ENCODE measurements around the gene IVD.
A peak's percentile ranks its signal among the peaks of the same experiment; 100 is the strongest.

IVD gene

DNA sequence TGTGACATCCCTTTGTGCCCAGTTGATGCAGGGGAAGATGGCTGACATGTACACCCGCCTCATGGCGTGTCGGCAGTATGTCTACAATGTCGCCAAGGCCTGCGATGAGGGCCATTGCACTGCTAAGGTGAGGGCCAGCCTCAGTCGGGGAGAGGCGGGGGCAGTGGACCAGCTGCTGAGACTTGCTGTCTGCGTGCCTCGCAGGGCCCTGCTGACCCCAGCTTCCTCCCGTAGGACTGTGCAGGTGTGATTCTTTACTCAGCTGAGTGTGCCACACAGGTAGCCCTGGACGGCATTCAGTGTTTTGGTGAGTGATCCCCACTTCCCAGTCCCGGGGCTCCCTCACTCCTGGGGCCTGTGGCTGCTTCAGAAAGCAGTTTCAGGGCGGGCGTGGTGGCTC lies 10.5 kb downstream of the IVD start:
- FAIRE-seq, result no peak

DNA sequence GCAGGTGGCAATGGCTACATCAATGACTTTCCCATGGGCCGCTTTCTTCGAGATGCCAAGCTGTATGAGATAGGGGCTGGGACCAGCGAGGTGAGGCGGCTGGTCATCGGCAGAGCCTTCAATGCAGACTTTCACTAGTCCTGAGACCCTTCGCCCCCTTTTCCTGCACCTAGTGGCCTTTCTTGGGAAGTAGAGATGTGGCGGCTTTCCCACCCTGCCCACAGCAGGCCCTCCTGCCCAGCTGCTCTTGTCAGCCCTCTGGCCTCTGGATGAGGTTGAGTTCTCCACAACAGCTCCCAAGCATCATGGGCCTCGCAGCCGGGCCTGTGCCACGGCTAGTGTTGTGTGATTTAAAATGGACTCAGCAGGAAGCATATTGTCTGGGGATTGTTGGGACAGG lies 12.5 kb downstream of the IVD start:
- no peak for FAIRE-seq

DNA sequence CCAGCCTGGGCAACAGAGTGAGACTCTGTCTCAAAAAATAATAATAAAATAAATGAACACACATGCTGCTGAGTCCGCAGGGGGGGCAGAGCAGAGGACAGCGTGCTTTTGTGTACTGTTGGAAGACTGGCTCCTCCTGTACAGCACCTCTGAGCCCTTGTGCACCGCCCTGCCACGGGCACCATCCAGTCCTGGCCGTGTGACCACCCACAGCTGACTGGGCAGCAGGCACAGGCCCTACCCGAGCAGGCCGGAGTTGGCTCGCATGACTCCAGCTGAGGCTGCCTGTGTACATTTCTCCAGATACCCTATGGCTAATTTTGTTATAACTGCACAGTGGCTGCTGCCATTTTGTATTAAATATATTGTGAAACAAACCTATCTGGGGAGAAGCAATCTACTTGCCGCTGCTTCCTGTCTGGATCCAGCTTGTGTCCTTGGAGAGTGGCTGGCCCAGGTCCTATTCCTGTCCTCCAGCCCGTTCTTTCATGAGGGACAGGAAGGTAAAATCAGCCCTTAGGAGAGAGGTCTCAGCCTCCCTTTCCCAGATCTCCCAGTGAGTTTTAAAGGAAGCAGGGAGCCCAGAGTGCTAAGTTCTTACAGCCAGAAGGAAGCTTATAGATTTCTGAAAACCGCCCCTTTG lies 14.6 kb downstream of the IVD start:
- no peak for FAIRE-seq

DNA sequence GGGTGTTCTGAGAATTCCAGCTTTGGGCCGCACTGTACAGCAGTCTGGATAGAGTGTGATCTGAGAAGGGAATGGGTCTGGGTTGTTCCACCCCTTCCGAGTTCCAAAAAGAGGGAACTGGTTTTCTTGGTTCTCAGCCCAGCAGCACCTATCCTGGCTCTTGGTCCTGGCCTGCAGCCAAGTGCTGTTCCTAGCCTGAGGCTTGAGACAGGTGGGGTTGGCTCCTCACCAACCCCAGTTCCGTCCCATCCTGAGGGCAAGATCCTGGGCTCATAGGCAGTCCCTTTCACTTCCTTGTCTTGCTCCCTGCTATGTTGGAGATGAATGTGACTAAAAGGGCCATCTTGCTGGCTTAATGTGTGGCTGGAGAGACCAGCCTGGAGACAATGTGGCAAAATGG lies 15.2 kb downstream of the IVD start:
- no peak for FAIRE-seq

DNA sequence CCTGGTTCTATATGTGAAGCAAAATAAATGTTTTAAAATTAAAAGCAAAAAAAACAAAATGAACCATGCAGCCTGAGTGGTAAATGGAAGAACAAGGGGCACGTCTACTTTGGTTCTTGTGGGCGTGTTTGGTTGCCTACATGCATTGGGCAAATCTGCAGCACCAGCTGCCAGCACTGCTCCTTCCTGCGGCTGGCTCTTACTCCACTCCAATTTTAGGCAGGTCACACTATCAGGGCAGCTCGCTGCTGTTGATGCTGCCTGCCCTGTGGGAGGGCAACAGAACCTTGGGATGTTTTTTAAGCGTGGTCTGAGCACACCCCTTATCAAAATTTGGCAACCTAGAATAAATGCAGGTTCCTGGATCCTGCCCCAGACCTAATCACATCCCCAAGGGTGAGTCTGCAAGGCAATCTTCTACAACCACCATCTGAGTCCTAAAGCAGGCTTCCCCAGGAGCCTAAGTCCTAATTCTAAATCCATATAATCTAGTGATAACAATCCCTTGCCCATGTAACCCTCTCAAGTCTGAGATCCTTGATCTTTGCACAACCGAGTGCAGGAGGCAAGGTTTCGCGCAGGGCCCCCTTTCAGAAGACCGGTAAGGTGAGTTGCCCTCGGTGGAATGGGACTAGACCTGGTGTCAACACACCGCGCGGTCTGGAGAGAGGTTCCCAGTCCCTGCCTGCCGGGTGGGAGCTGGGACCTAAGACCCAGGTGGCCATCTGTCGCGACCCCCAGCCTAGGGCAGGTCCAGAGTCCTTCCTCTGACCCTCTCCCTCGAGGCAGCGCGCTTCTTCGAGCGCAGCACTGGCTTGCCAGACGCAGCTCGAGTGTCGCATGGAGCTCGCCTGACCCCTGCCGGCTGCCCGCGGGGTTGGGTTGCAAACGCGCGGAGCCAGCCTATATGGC lies 15.9 kb downstream of the IVD start:
- FAIRE-seq, result no peak

DNA sequence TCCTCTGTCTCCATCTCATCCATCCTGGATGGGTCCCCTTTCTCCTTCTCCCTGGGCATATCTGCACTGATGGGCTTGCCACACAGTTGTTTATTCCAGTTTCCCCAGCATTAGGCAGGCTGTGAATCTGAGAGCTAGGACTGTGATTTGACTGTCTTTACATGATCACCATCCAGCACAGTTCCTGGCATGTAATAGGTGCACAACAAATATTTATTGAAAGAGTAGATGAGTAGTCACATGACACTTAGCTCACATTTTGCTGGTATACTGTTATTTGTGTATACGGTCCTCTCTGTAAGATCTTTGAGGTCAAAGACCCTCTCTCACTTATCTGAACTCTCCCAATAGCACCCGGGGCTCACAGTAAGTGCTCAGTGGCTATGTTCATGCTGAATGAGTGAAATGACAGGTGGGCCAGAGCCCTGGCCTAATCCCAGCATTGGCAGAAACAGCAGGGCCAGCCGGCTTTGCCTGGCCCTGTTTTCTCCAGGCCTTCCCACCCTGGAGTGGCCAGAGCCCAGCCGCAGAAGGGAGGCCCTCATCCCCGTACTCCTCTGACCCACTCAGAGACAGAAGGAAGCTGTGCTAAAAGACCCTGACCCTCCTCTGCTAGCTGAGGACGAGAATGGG lies 19.0 kb downstream of the IVD start:
- no peak for FAIRE-seq

DNA sequence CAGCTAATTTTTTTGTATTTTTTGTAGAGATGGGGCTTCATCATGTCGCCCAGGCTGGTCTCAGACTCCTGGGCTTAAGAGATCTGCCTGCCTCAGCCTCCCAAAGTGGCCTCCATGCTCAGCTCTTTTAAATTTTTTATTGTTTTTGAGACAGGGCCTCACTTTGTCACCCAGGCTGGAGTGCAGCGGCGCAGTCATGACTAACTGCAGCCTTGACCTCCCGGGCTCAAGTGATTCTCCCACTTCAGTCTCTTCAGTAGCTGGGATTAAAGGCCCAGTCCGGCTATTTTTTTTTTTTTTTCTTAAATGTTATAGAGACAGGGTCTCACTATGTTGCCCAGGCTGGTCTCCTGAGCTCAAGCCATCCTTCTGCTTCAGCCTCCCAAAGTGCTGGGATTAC lies 20.1 kb downstream of the IVD start:
- no peak for FAIRE-seq

DNA sequence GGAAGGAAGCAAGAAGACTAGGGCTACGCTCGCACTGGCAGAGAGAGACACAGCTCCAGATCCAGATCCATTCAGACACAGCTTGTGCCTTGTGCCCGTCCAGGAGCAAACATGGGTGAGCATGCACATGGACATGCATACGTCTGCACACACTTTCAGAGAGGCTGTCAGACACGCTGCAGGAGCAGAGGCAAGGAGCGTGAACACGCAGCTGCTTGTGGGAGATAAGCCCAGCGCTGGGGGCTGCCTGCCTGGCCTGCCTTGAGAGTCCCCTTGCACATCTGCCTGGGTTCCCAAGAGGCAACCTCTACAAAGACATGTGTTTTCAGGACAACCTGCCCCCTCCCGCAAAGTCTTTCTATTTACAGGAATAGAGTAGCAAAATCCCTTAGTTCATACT lies 21.6 kb downstream of the IVD start:
- no peak for FAIRE-seq

DNA sequence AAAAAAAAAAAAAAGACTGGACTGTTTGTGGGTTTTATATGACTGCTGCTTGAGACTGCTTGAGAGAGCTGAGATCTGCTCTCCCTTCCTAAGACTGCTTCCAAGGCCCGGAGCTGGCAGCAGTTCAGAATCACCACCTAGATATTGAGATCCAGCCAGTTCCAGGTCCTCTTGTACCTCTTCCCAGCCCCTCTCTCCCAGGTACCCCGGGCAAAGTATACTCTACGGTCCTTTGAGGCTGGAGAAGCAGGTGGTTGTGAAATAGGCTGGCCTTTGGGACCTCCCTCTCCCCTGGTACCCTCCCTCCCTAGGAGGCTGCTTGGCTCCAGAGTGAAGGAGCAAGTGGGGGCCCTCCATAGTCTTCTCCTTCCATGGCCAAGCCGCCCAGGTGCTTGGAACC lies 22.6 kb downstream of the IVD start:
- no peak for FAIRE-seq

DNA sequence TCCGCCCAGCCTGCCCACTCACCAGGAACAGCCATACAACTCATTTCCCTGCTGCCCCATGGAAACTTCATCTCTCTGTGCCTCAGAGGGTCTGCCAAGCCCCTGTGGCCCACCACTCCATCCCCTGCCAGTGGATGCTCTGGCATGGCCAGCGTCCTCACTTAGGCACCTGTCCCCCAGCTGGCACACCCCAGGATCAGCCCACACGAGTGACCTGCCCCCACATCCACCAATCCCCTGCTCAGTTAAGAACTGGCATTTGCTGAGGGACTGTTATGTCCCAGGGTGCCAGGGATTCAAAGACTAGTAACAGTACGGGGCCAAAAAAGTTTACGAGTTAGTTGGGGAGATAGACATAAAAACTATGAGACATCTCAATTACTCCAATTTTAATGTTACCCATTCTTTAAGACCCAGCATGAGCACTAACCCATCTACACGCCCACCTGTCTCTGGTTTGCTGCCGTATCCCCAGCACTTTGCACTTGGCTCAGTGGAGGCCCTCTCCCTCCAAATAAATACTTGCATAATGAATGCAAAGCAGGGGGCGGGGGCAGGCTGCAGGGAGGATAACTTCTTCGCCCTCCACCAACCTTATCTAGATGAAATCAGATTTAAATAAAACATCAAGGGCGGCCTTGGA lies 23.6 kb downstream of the IVD start:
- no peak for FAIRE-seq

DNA sequence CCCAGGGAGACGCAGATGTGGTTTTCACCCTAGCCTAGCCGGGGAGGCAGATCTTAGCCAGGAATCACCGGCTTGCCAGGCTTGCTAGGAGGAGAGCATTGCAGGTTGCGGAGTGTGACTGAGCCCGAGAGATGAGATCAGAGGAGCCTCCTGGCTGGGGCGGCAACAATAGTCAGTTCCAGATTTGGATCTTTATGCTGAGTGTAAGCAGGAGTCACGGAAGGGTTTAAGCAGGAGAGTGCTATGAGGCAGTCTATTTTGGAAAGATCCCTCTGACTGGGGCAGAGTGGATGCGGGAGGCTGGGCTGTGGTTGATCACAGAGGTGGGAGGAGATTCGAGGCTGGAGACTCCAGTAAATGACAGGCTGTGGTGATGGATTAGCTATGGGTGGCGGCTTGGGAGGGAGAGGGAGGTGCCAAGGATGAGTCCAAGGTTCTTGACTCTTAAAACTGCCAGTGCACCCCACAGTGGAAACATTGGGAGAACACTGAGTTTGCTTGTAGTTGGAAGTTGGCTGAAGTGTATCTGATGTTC lies 24.7 kb downstream of the IVD start:
- no peak for FAIRE-seq

DNA sequence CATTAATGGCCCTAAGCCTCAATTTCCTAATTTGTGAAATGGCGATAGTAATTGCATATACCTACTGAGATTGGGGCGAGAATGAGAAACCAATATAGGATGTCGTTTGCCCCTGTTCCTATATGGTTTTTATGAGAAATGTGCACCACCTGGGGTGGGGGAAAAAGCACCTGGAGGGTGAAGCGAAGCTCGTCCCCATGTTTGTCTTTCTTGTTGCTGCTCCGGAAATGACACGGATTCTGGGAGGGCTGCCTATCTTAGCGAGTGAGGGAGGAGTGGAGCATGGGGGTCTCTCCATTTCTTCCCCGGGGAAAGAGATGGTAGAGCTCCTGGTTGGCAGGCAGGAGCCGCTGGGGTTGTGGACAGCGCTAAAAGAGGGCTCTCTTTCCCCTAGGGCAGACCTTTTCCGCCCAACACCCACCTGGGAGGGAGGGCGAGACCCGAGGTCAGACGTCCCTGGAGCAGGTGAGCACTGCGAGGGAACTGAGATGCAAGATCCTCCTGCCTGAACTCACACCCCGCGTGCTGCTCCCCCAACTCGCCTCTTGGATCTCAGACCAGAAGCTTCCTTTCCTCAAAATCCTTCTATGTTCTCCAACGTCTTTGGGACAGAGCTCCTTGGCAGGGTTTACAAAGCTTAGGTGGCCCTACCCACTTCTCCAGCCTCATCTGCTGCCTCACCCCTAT lies 29.6 kb downstream of the IVD start:
- FAIRE-seq, result no peak

DNA sequence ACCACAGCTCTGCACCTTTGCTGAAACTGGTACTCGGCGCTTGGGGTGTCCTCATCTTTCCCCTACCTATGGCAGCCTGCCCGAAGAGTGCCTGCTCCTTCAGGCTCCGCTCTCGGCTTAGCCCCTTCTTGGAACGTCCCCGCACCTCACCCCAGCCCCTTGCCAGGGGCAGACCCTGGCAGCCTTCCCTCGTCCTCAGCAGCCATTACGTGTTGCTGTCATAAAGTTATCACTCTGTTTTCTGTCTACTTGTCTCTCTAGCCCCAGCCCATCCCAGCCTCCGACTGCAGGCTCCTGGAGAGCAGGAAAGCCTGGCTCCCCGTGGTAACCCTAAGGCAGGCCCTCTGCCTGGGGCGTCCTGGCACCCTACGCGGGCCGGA lies 30.1 kb downstream of the IVD start:
- FAIRE-seq, result no peak

DNA sequence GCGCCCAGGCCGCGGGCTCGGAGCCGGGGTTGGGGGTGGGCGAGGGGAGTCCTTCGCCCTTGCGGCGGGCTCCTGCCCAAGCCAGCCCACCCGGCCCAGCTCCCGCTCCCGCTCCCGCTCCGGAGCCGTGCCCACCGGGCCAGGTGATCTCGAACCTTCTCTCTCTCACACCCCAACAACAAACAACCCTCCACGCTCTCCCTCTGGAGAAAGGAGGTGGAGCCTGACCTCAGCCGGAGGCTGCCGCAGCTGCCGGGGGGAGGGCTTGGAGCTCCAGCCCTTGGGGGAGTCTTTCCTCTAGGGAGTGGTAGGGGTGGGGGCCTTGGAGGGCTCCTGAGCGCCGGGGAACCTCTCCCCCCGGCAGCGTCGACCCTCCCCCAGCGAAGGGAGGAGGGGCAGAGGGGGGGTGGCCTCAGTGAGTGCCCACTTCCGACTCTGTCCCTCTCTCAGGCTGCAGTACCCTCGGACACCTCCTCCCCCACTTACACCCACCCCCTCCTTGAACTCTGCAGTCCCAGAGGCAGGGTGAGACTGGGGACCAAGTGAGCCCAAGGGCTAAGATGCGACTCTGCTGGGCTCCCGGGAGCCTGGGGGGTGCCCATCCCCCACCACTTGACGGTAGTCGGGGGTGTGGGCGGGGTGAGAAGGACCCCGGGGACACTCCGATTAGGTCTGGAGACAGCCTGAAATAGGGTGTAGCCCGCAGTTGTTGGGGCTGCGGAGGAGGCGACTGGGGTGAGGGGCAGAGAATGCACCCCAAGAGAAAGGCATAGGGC lies 30.7 kb downstream of the IVD start:
- no peak for FAIRE-seq

DNA sequence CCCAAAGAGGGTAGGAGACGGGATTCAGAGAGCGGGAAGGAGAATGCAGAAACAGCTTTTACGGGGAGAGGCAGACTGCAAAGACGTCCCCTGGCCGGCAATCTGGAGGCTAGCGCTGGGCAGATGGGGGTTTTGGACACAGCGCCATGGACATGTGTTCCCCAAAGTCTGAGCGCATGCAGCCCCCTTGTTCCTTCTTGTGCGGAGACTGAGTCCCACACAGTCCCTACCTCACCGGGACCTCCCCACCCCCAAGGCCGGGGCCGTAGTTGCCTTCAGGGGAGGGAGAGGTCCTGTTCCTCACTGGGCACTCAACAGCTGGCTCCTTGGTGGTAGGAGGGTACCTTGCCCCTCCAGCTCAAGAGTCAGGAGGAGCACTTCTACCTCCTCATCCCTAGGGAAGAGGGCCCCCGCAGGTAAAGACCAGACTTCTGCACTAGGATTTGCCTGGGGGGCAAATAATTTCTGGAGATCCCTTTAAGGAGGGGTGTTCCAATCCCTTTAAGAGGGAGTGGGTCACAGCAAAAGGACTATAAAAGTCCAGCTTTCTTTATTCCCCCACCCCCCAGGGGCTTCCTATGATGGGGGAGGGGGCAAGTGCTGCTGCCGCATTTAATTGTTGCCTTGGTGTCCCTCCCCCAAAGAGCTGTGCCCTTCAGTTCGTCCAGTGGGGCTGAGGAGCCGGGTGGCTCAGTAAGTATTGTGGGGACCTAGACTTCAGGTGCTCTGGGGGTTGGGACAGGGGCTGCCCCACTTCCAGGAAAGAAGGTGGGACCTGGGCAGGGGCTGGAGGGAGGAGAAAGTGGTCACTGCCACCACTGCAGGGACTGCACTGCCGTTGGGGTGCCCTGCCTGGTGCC lies 31.5 kb downstream of the IVD start:
- peak; percentile 34 for FAIRE-seq

DNA sequence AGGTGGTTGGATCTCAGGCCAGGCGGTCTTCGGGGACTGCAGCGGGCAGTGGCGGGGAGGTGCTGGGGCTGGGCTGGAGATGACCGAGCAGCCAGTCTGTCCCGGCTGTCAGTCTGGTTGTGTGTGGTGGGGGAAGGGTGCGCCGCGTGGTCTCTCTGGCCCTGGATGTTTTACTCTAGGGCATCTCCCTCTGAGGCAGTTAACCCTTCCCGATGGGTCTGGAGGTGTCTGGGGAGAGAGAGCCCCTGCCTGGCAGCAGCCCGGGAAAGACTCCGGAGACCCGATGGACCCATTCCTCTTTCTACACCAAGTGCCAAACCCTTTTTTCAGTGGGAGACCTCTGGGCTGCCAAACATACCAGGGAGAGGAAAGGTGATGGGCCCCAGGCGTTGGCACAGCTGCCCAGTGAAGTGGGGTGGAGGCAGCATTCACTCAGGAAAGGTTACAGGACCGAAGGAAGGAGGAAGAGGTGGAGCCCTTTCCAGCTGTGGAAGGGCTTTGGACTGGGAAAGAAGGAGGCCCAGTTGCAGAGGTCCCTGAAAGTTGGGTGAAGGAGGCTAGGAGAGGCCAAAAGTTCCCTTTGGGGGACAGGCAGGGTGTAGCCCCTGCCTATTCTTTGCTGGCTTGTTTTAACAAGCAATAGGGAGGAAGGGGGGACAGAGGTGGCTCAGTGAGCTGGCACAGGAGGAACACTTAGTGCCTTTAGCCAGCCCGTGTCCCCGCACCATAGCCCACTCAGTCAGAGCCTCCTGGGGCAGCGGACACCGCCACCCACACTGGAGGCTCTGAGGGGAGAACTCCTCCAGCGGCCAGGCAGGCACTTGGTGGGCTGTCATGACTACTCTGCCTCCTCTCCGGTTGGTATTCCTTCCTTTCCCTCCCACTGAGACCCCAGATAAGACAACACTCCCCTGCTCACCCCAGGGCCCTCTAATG lies 32.4 kb downstream of the IVD start:
- no peak for FAIRE-seq

DNA sequence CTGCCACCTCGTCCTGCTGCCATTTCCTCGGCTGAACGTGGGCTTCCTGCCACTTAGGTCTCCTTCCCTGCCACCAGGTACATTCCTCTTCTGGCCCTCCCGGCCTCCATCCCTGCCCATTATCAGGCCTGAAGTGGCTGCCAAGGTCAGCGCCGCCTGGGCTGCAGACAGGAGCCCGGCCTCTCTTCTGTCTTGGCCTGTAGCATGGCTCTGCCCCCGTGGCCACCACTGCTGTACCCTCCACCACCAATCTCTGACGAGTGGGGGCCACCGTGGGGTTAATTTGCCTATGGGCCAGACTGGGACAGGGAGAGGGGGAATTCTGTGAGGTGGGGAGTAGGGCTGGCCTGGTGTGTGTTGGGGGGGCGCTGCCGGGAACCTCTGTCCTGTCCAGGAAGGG lies 33.1 kb downstream of the IVD start:
- FAIRE-seq, result no peak

DNA sequence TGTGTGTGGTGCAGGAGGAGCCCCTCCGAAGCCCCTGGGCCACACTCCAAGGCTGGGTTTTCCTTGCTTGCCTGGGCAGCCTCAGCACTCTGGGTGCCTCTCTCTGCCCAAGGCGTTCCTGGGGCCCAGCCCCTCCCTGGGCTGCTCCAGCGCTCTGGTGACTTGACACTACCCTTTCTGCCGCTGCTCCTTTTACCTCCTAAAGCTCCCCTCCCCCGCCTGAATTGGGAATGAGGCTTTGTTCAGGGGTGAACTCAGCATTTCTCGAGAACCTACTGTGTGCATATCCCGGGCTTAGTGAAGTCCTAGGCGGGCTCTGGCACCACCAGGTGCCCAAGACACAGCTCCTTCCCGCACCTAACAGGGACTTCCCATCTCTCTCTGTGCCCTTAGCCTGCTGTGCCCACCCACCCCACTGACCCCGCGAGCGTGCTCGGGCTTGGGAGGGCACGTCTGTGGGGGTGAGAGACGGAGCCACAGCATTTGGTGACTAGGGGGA lies 33.9 kb downstream of the IVD start:
- no peak for FAIRE-seq

DNA sequence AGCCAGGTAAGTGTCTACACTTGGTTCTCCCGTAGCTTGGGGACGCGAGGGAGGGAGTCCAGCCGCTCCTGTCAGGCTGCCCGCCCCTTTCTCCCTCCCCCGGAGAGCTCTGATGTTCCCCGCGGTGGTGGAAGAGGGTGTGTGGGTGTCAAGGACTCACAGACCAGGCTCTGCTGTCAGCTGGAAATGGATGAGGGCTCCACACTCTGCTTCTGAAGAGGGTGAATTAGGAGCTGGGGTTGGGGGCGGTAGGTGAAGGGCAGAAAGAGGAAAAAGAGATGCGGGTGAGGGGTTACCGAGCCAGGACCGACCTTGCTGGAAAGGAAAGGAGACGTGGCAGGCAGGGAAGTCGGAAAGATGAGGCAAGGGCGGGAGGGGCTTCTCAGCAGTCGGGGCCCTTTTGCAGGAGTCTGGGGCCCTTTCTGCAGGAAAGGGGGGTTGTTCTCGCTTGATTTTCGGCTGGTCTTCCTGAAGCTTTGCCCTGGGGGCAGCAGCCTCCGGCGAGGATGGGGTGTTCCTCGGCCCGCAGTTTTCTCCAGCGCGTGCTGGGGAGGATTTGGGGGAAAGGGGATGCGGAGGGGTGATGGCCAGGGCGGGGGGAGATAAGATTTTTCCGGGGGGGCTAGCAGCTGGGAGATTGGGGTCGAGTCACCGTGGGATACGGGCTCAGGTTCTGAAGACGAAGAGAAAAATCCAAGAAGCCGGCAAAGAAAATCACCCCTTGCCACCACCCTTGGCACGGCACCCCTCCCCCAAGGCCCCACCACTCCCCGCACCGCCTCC lies 34.6 kb downstream of the IVD start:
- FAIRE-seq, result no peak
